Measurements from ENCODE around the gene COL17A1.

DNA sequence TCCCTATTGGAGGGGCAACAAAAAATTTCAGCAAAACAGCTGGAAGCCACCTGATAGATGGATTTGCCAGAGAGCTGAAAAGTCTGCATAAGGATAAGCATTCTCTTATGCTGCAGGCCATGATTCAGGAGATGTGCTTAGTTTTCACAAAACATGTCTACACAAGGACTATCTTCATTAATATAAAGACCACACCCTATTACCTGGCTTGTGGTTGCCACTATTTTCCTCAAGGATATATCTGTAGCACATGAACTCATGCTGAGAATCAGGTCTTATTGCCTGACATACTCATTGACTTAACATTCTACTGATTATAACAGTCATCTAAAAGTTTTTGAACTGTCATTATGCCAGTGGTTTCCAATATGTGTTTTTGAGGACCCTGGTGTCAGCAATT lies 7.1 kb upstream of the COL17A1 start:
- TF ChIP-seq, protein P1, sequence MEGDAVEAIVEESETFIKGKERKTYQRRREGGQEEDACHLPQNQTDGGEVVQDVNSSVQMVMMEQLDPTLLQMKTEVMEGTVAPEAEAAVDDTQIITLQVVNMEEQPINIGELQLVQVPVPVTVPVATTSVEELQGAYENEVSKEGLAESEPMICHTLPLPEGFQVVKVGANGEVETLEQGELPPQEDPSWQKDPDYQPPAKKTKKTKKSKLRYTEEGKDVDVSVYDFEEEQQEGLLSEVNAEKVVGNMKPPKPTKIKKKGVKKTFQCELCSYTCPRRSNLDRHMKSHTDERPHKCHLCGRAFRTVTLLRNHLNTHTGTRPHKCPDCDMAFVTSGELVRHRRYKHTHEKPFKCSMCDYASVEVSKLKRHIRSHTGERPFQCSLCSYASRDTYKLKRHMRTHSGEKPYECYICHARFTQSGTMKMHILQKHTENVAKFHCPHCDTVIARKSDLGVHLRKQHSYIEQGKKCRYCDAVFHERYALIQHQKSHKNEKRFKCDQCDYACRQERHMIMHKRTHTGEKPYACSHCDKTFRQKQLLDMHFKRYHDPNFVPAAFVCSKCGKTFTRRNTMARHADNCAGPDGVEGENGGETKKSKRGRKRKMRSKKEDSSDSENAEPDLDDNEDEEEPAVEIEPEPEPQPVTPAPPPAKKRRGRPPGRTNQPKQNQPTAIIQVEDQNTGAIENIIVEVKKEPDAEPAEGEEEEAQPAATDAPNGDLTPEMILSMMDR (conservative IDR thresholded peaks at IDR 0.05): no peak
- no peak for TF ChIP-seq ZFX (IDR thresholded peaks at IDR 0.05)
